GM12891 (cell line): ENCODE measurements around the gene NEURL2.

Source experiments
- PAX5 ChIP-seq: IDR thresholded peaks from 2 replicates; pipeline ENCODE4 v1.6.1; 2011; ENCODE audit warnings: low read length, moderate library complexity, mild to moderate bottlenecking; ENCODE audit not compliant: insufficient read depth, severe bottlenecking
- POLR2A ChIP-seq: IDR thresholded peaks from 2 replicates; pipeline ENCODE4 v1.6.1; 2011; ENCODE audit warnings: low read depth, low read length, control low read depth
- POLR2AphosphoS5 ChIP-seq: IDR thresholded peaks from 2 replicates; pipeline ENCODE4 v1.6.1; 2011; ENCODE audit warnings: low read depth, low read length, control low read depth
- POU2F2 ChIP-seq: IDR thresholded peaks from 2 replicates; pipeline ENCODE4 v1.6.1; 2011; ENCODE audit warnings: low read depth, mild to moderate bottlenecking, control low read depth, low read length, moderate library complexity
- SPI1 ChIP-seq: IDR thresholded peaks from 2 replicates; pipeline ENCODE4 v1.6.1; 2011; ENCODE audit warnings: low read depth, low read length, control low read depth
- TAF1 ChIP-seq: IDR thresholded peaks from 2 replicates; pipeline ENCODE4 v1.6.1; 2011; ENCODE audit warnings: low read depth, low read length, control low read depth

- no peak for TF ChIP-seq POLR2A
- no peak for TF ChIP-seq POLR2AphosphoS5
- TF ChIP-seq POU2F2, result no peak
- no peak for TF ChIP-seq TAF1
- no peak for TF ChIP-seq PAX5
- TF ChIP-seq SPI1, result no peak
These were observed 8.2 kb upstream of the NEURL2 start for GRCh38 chr20:45899046-45899835.
